Measurements from ENCODE around the gene OCRL.
"Not testable (repeated sequence)": the region's sequence is repeated elsewhere in the genome, so short reads cannot be mapped to it uniquely, and the experiment has no call there.

OCRL gene

GRCh38 chrX:129534816-129535578, 5.1 kb upstream of the OCRL start:
- DNase-seq (ENCODE audit: low read depth), result no peak

GRCh38 chrX:129540722-129541184, 694 bp downstream of the OCRL start:
- DNase-seq (ENCODE audit: low read depth), result no peak

GRCh38 chrX:129544780-129545179, 4.7 kb downstream of the OCRL start:
- DNase-seq (ENCODE audit: low read depth), result no peak

GRCh38 chrX:129545408-129545807, 5.3 kb downstream of the OCRL start:
- DNase-seq (ENCODE audit: low read depth), result no peak

- no peak for DNase-seq (ENCODE audit: low read depth)
These were observed 9.1 kb downstream of the OCRL start for GRCh38 chrX:129549124-129549523.

GRCh38 chrX:129553619-129554288, 13.7 kb downstream of the OCRL start:
- DNase-seq (ENCODE audit: low read depth), result no peak

- DNase-seq (ENCODE audit: low read depth), result not testable (repeated sequence)
These were observed 14.8 kb downstream of the OCRL start for GRCh38 chrX:129554816-129555215.

GRCh38 chrX:129556806-129557315, 16.8 kb downstream of the OCRL start:
- no peak for DNase-seq (ENCODE audit: low read depth)

- no peak for DNase-seq (ENCODE audit: low read depth)
These were observed 17.9 kb downstream of the OCRL start for GRCh38 chrX:129557844-129558480.

- DNase-seq (ENCODE audit: low read depth), result no peak
These were observed 19.7 kb downstream of the OCRL start for GRCh38 chrX:129559783-129560182.

GRCh38 chrX:129561453-129561852, 21.4 kb downstream of the OCRL start:
- DNase-seq (ENCODE audit: low read depth), result no peak

GRCh38 chrX:129564345-129564744, 24.3 kb downstream of the OCRL start:
- not testable (repeated sequence) for DNase-seq (ENCODE audit: low read depth)

- no peak for DNase-seq (ENCODE audit: low read depth)
These were observed 25.1 kb downstream of the OCRL start for GRCh38 chrX:129565046-129565650.

- no peak for DNase-seq (ENCODE audit: low read depth)
These were observed 26.0 kb downstream of the OCRL start for GRCh38 chrX:129566073-129566472.

- DNase-seq (ENCODE audit: low read depth), result no peak
These were observed 28.3 kb downstream of the OCRL start for GRCh38 chrX:129568349-129568748.

GRCh38 chrX:129572422-129572821, 32.4 kb downstream of the OCRL start:
- no peak for DNase-seq (ENCODE audit: low read depth)

- not testable (repeated sequence) for DNase-seq (ENCODE audit: low read depth)
These were observed 33.6 kb downstream of the OCRL start for GRCh38 chrX:129573652-129574051.

- no peak for DNase-seq (ENCODE audit: low read depth)
These were observed 34.2 kb downstream of the OCRL start for GRCh38 chrX:129574214-129574613.

- no peak for DNase-seq (ENCODE audit: low read depth)
These were observed 36.5 kb downstream of the OCRL start for GRCh38 chrX:129576539-129576938.

- DNase-seq (ENCODE audit: low read depth), result no peak
These were observed 37.4 kb downstream of the OCRL start for GRCh38 chrX:129577473-129577872.

- no peak for DNase-seq (ENCODE audit: low read depth)
These were observed 37.8 kb downstream of the OCRL start for GRCh38 chrX:129577877-129578276.

GRCh38 chrX:129581904-129582303, 41.8 kb downstream of the OCRL start:
- no peak for DNase-seq (ENCODE audit: low read depth)
